HG03439 (cell line): ENCODE measurements around the gene NDUFS6.
"Not testable (repeated sequence)": the region's sequence is repeated elsewhere in the genome, so short reads cannot be mapped to it uniquely, and the experiment has no call there.

Experiments
- ATAC-seq: cut with Tn5 transposase; IDR thresholded peaks from one replicate; pipeline ENCODE4 v1.9.1; 2021; ENCODE audit warnings: mild to moderate bottlenecking, moderate library complexity; ENCODE audit not compliant: unreplicated experiment

The NDUFS6 gene

DNA sequence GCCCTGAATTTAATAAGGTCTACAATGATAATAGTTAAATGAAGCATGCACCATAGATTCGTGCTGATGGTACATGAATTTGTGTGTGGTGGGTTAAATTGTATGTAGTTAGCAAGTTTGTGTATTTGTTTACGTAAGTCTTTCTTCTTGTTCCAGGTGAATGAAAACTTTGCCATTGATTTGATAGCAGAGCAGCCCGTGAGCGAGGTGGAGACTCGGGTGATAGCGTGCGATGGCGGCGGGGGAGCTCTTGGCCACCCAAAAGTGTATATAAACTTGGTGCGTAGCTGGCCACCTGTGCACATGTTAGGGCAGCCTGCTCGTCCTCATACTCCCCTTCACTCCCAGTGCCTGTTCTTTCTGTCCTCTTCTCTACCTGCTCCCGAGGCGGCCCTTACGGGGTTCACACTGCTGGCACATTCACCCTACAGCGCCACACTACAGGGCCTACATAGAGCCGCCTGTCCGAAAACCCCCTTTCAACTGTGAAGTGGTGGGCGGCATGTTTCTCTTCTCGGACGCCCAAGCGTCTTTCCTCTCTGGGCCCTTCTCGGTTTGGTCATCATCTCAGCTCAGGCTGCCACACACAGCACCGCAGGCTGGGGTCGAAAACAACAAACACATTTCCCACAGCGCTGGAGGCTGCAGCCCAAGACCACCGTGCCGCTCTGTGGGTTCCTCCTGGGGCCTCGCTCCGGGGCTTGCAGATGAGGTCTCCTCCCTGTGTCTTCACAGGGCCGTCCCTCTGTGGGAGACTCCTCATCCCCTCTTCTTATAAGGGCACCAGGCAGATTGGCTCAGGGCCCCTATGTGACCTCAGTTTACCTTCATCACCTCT, 13.2 kb downstream of the NDUFS6 start:
- no peak for ATAC-seq

- ATAC-seq = no peak
Observed at GRCh38 chr5:1815071-1815786, 14.0 kb downstream of the NDUFS6 start.

GRCh38 chr5:1815881-1816292, 14.7 kb downstream of the NDUFS6 start:
- no peak for ATAC-seq

DNA sequence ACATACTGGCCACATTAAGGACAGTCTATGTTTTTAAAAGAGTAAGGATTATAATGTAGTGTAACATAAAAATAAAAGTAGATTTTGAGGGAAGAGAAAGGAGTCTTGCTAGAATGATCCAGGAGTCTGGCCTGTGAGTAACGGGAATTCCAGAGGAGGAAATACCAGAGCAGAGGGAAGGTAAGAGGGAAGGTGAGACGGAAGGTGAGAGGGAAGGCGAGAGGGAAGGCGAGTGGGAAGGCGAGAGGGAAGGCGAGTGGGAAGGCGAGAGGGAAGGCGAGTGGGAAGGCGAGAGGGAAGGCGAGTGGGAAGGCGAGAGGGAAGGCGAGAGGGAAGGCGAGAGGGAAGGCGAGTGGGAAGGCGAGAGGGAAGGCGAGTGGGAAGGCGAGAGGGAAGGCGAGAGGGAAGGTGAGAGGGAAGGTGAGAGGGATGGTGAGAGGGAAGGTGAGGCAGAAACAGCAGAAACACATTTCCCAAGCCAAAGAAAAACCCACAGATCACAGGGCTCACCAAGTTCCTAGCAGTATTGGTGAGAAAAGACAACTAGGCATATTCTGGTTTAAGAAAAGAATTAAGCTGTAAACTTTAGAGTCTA, 15.4 kb downstream of the NDUFS6 start:
- not testable (repeated sequence) for ATAC-seq

- no peak for ATAC-seq
Observed at GRCh38 chr5:1817261-1818043, 16.2 kb downstream of the NDUFS6 start.

- ATAC-seq = no peak
Observed at GRCh38 chr5:1818784-1819183, 17.6 kb downstream of the NDUFS6 start.

GRCh38 chr5:1819458-1819857, 18.3 kb downstream of the NDUFS6 start:
- ATAC-seq = no peak

DNA sequence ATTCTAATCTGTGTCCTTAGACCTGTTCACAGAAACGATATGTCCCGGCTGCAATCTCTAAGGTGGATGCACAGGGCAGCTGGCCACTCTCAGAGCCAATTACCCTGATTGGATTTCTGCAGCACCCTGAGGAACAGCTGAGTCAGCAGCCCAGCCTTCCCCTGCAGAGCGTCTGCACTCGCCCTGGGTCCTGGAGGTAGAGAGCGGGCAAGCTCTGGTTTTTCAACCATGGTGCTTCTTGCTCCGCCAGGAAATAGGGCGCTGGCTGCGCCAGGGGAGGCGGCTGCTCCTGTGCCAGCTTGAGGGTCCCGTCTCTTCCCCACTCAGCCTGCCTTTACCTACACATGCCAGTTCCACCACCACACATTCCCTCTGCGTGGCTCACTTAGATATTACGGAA, 19.2 kb downstream of the NDUFS6 start:
- ATAC-seq = no peak

- no peak for ATAC-seq
Observed at GRCh38 chr5:1820926-1821325, 19.7 kb downstream of the NDUFS6 start.

DNA sequence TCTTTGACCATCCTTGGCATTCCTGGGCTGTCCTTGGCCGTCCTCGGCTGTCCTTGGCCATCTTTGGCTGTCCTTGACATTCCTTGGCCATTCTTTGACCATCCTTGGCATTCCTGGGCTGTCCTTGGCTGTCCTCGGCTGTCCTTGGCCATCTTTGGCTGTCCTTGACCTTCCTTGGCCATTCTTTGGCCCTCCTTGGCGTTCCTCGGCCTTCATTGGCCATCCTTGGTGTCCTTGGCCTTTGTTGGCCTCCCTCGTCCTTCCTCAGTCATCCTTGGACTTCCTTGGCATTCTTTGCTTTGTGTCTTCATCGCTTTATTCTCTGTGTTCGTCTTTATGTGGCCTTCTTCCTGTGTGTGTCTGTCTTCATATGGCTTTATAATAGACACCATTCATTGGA, 20.7 kb downstream of the NDUFS6 start:
- ATAC-seq = no peak

DNA sequence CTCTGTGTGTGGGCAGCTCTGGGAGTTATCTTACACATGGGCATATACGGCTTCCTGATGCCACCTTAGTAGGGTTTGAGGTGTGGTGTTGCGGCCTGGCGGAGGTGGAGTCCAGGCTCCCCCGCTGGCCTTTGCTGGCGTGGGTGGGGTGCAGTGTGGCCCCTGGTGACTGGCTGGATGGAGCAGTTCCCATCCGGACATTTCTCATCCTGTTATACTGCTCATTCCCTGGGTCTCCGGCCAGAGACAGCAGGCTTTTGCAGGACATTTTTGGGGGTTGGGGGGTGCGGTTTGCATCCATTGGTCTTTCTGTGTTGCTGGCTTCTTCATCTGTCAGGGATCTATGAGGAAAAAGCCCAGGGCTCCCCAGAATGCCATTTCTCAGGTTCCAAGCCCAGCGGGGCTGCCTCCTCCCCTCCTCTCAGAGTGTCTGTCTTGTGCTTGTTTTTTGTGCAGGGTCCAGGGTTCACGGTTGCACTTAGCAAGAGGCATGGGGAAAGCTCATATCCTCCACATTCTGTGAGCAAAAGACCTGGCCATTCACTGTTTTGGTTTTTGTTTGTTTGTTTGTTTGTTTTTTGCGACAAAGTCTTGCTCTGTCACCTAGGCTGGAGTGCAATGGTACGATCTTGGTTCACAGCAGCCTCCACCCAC, 22.3 kb downstream of the NDUFS6 start:
- no peak for ATAC-seq

DNA sequence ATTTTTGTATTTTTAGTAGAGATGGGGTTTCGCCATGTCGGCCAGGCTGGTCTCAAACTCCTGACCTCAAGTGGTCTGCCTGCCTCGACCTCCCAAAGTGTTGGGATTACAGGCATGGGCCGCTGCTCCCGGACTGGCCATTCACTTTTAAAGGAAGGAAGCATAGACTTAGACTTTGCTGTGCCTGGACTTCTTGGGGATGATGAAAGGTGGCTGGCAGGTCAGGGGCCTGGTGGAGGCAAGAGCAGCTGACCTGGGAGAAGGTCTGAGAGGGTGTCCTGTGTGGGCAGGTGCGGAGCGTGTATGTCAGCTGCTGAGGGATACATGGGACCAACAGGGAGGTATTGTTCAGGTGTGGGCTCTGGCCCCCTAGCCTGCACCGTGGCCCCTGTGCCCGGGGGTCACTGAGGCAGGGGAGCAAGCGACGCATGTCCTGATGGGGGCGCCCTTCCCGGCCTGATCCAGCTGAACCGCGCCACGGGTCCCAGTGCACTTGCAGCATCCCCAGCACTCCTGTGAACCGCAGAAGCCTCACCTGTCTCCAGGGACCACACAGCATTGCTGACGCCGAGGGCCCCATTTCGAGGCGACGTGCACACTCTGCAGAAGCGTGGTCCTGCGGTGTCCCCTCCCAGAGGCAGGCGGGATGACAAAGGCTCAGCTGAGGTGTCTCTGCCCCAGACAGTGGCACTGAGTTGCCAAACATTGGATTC, 23.1 kb downstream of the NDUFS6 start:
- no peak for ATAC-seq

DNA sequence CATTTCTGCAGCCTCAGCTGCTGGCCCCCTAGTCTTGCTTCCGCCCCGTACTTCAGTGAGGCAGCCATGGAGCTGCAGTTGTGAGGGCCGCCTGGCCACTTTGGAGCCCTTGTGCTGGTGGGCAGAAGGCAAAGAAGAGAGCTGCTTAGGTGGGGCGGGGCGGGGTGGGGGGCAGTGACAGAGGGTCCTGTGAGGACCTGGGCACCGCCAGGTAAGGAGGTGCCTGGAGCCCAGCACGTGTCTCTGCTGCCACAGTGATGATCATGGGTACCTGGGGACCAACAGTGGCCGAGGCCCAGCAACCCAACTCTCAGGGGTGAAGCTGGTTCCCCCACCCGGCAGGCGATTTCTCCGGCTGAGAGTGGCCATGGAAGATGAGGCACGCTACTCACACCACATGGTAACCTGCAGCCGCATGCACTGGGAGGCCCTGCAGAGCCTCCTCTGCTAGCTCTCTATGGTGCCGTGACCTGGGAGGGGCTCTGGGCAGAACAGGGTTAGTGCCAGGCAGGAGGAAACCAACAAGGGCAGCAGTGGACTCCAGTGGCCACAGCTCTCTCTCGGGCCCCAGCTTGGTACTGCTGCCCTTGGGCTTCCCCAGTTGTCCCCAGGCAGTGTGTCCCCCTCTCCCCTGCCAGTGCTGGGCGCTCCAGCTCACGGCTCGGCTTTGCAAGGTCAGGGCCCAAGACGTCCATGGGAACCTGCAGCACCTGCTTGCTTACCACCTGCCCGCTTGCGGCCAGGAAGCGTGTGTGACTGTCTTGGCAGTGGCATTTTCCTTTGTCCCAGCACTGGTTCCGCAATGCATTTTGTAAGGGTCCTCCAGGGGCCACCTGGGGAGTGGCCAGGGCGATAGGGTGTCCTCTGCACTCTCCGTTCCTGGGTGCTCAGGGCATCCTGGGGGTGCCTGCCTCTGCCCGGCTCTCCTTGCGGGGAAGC, 24.0 kb downstream of the NDUFS6 start:
- no peak for ATAC-seq

DNA sequence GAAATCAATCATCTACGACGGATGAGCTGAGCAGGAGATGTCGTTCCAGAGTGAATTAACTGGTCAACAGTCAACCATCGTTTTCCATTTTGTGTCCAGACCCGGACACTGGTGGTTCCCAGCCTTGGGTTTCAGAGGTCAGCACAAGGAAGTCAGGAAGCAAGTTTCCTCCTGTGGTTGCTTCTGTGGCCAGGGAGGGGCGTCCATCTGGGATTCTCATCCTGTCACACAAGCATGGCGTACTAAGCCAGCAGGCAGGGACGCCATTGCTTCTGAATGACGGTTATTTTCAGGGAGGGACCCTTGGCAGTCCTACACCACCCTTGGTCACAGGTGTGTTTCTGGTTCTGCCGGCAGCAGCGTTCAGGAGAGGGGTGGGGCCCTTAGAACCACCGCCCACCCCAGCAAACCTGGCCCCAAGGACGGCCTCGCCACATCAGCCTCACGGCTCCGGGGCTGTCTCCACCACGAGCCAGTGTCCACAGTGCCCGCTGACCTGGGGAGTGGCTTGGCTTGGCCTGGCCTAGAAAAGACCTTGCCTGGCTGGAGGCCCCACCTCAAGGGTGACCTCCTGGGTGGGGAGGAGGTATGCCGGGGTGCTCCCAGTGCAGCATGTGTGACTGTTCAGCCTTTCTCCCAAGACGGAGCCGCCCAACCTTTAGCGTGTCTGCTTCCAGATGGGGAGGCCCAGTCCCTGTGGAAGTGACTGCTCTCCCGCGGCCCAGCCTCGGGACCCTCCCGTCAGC, 25.2 kb downstream of the NDUFS6 start:
- ATAC-seq = no peak

GRCh38 chr5:1827025-1827885, 26.0 kb downstream of the NDUFS6 start:
- no peak for ATAC-seq

- ATAC-seq = no peak
Observed at GRCh38 chr5:1827886-1828397, 26.7 kb downstream of the NDUFS6 start.
